Tibial nerve (tissue), 4 donors: ENCODE results near the gene ASS1. TPM values are rescaled to one million over a fixed set of nuclear protein-coding genes. Genes with fewer than 3 reads are reported as not detected.
"Not testable (repeated sequence)": the region's sequence is repeated elsewhere in the genome, so short reads cannot be mapped to it uniquely, and the experiment has no call there.

Source experiments
- DNase-seq, 2 donors: peaks; one replicate each; pipeline ENCODE4 v3.0.0-alpha.2; 2019; ENCODE audit warnings: low spot score in 2 of 2
- H3K27ac ChIP-seq, 4 donors: fragments of 200-600 bp; sonication (generic) in 3 of 4; one replicate each; pipeline ENCODE4 v1.5.1; 2017 to 2019; ENCODE audit warnings: mild to moderate bottlenecking in 1 of 4
- H3K27me3 ChIP-seq, 2 donors: fragments of 200-600 bp; sonication (generic) in 1 of 2; one replicate each; pipeline versions ENCODE4 v1.5.1 to v1.6.0; 2017 to 2019
- H3K36me3 ChIP-seq, 3 donors: fragments of 200-600 bp; sonication (generic); one replicate each; pipeline ENCODE4 v1.5.1; 2018 to 2019
- H3K4me1 ChIP-seq, 4 donors: fragments of 200-600 bp; sonication (generic) in 3 of 4; one replicate each; pipeline ENCODE4 v1.5.1; 2017 to 2019
- H3K4me3 ChIP-seq, 4 donors: fragments of 200-600 bp; sonication (generic) in 3 of 4; one replicate each; pipeline ENCODE4 v1.5.1; 2017 to 2019; ENCODE audit warnings: mild to moderate bottlenecking in 1 of 4, moderate library complexity in 1 of 4
- H3K9me3 ChIP-seq, 4 donors: fragments of 200-600 bp; sonication (generic) in 3 of 4; one replicate each; pipeline ENCODE4 v1.5.1; 2017 to 2019
- CTCF ChIP-seq, 5 experiments: fragments of 200-600 bp in 3 of 5; fragments of 450-650 bp in 2 of 5; sonication (generic) in 3 of 5; IDR thresholded peaks; one replicate each; pipeline ENCODE4 v1.5.1; 2016 to 2019; ENCODE audit warnings: antibody characterized with exemption in 5 of 5, mild to moderate bottlenecking in 3 of 5, moderate library complexity in 2 of 5
- EP300 ChIP-seq, 2 donors: sonication (generic); formaldehyde crosslinking; IDR thresholded peaks; one replicate each; pipeline ENCODE4 v1.6.1; 2017; ENCODE audit warnings: antibody characterized with exemption in 2 of 2, mild to moderate bottlenecking in 1 of 2
- POLR2A ChIP-seq, 2 donors: fragments of 450-650 bp; IDR thresholded peaks; one replicate each; pipeline ENCODE4 v1.6.1; 2017; ENCODE audit warnings: antibody characterized with exemption in 2 of 2, mild to moderate bottlenecking in 2 of 2, moderate library complexity in 2 of 2
- WGBS, 2 donors: methylation state at CpG; one replicate each; pipeline ENCODE4 v1.1.5; 2018; 5-methylcytosine and 5-hydroxymethylcytosine counted together
- total RNA-seq, 4 donors: library from RNA; depleted of rRNA; stranded (reverse); fragments of >200 nt; gene quantifications; one replicate each; pipeline ENCODE4 v1.1.0, GENCODE V29; 2016

ASS1 gene
- total RNA-seq, 4 donors from 2014 or later: 170 to 375 (median 297) TPM

GRCh38 chr9:130399768-130400167 is 45.0 kb upstream of the ASS1 start:
- Histone ChIP-seq H3K4me3 (no peak overlapping the region), H3K36me3 (no peaks in the 10 kb centered on the region), H3K4me1 (no peaks in the 10 kb centered on the region), H3K27ac (no peak overlapping the region), H3K27me3 (peaks cover 0 to 5% of the 10 kb centered on the region in 2 donors), H3K9me3 (peaks cover 0 to 9% (median 0%) of the 10 kb centered on the region in 4 donors)
- no peak for TF ChIP-seq EP300 (IDR thresholded peaks at IDR 0.05)
- TF ChIP-seq POLR2A (IDR thresholded peaks at IDR 0.05): no peak
- no peak for TF ChIP-seq CTCF (IDR thresholded peaks at IDR 0.05)
- no peak for DNase-seq
- WGBS, 2 donors: 23 to 47% methylated on average over 8 of the region's 8 CpGs

- 89 to 93% methylated on average over 8 of the region's 8 CpGs for WGBS, 2 donors
- Histone ChIP-seq H3K4me3 (no peak overlapping the region), H3K27ac (no peak overlapping the region), H3K9me3 (peaks cover 0 to 9% (median 0%) of the 10 kb centered on the region in 4 donors), H3K36me3 (no peaks in the 10 kb centered on the region), H3K27me3 (peaks cover 0 to 5% of the 10 kb centered on the region in 2 donors), H3K4me1 (no peaks in the 10 kb centered on the region)
- no peak for DNase-seq
- TF ChIP-seq CTCF (IDR thresholded peaks at IDR 0.05): no peak
- no peak for TF ChIP-seq EP300 (IDR thresholded peaks at IDR 0.05)
- TF ChIP-seq POLR2A (IDR thresholded peaks at IDR 0.05): no peak
Measured at GRCh38 chr9:130400870-130401269, 43.9 kb upstream of the ASS1 start.

GRCh38 chr9:130401742-130402141 is 43.0 kb upstream of the ASS1 start:
- not testable (repeated sequence) for H3K9me3 ChIP-seq, H3K36me3 ChIP-seq, DNase-seq, H3K27me3 ChIP-seq, H3K4me3 ChIP-seq, H3K4me1 ChIP-seq, H3K27ac ChIP-seq
- 86 to 95% methylated on average over 3 of the region's 3 CpGs for WGBS, 2 donors

GRCh38 chr9:130402243-130402642 is 42.5 kb upstream of the ASS1 start:
- Histone ChIP-seq H3K4me1 (no peaks in the 10 kb centered on the region), H3K9me3 (no peaks in the 10 kb centered on the region), H3K4me3 (no peak overlapping the region), H3K27me3 (peaks cover 0 to 5% of the 10 kb centered on the region in 2 donors), H3K36me3 (no peaks in the 10 kb centered on the region), H3K27ac (no peak overlapping the region)
- TF ChIP-seq POLR2A (IDR thresholded peaks at IDR 0.05) (no peak), EP300 (IDR thresholded peaks at IDR 0.05) (no peak), CTCF (IDR thresholded peaks at IDR 0.05) (no peak)
- no peak for DNase-seq
- WGBS, 2 donors: 87 to 93% methylated on average over 3 of the region's 3 CpGs

GRCh38 chr9:130402645-130403440 is 41.9 kb upstream of the ASS1 start:
- no peaks in the 10 kb centered on the region for H3K36me3 ChIP-seq

More at GRCh38 chr9:130402645-130403440, 41.9 kb upstream of the ASS1 start:
- 86% methylated on average over 20 to 27 of the region's 28 CpGs for WGBS, 2 donors
- no peak for DNase-seq
- Histone ChIP-seq H3K27ac (no peak overlapping the region), H3K4me3 (no peak overlapping the region), H3K27me3 (peaks cover 0 to 5% of the 10 kb centered on the region in 2 donors), H3K4me1 (no peaks in the 10 kb centered on the region), H3K9me3 (no peaks in the 10 kb centered on the region)
- TF ChIP-seq CTCF (IDR thresholded peaks at IDR 0.05) (no peak), POLR2A (IDR thresholded peaks at IDR 0.05) (no peak), EP300 (IDR thresholded peaks at IDR 0.05) (no peak)
